Calu3 (cell line): ENCODE data around the gene PDE10A. TPM values are rescaled to one million over a fixed set of nuclear protein-coding genes. Genes with fewer than 3 reads are reported as not detected.
A peak's percentile ranks its signal among the peaks of the same experiment; 100 is the strongest.

ENCODE experiments used
- BruUV-seq: library from RNA; stranded (reverse); fragments of 400-500 nt; replicated peaks from 2 replicates; lab custom pipeline; 2021; lab: Mats Ljungman, UMichigan
- CTCF ChIA-PET: fragments of 300-600 bp; sonication (Branson Sonifier 250); formaldehyde crosslinking; loops from one replicate; lab custom pipeline; 2022; ENCODE audit warnings: antibody characterized with exemption; lab: Charles Lee
- DNase-seq: peaks from one replicate; pipeline ENCODE4 v3.0.0; 2022
- H3K27ac Mint-ChIP-seq: one replicate; pipeline ENCODE4 v1.8.0; 2022; ENCODE audit warnings: mixed read lengths; ENCODE audit not compliant: unreplicated experiment
- H3K27me3 Mint-ChIP-seq: one replicate; pipeline ENCODE4 v1.8.0; 2022; ENCODE audit warnings: mixed read lengths; ENCODE audit not compliant: unreplicated experiment
- H3K36me3 Mint-ChIP-seq: one replicate; pipeline ENCODE4 v1.8.0; 2022; ENCODE audit warnings: mild to moderate bottlenecking, moderate library complexity, mixed read lengths; ENCODE audit not compliant: insufficient read depth, unreplicated experiment
- H3K4me1 Mint-ChIP-seq: one replicate; pipeline ENCODE4 v1.8.0; 2022; ENCODE audit warnings: mild to moderate bottlenecking, low read depth, mixed read lengths; ENCODE audit not compliant: unreplicated experiment
- H3K4me3 Mint-ChIP-seq: one replicate; pipeline ENCODE4 v1.8.0; 2022; ENCODE audit warnings: mild to moderate bottlenecking, low read depth, moderate library complexity, mixed read lengths; ENCODE audit not compliant: unreplicated experiment
- H3K9me3 Mint-ChIP-seq: one replicate; pipeline ENCODE4 v1.8.0; 2022; ENCODE audit warnings: low read depth, mixed read lengths; ENCODE audit not compliant: unreplicated experiment
- intact Hi-C: fragments of 100-400 bp; cut with micrococcal nuclease; formaldehyde crosslinking; loops from one replicate; pipeline ENCODE4 v1.10.0; 2022; ENCODE audit not compliant: unreplicated experiment
- total RNA-seq: library from RNA; stranded (reverse); gene quantifications from 2 replicates; pipeline ENCODE4 v1.2.3, GENCODE V29; 2022
- TF ChIP-seq, protein P1 (sequence below): fragments of 200-600 bp; IDR thresholded peaks from one replicate; pipeline ENCODE4 v1.8.0; 2022; ENCODE audit warnings: antibody characterized with exemption; ENCODE audit not compliant: unreplicated experiment

PDE10A gene
- total RNA-seq, 1 experiment from 2014 or later = 22.5 TPM

DNA sequence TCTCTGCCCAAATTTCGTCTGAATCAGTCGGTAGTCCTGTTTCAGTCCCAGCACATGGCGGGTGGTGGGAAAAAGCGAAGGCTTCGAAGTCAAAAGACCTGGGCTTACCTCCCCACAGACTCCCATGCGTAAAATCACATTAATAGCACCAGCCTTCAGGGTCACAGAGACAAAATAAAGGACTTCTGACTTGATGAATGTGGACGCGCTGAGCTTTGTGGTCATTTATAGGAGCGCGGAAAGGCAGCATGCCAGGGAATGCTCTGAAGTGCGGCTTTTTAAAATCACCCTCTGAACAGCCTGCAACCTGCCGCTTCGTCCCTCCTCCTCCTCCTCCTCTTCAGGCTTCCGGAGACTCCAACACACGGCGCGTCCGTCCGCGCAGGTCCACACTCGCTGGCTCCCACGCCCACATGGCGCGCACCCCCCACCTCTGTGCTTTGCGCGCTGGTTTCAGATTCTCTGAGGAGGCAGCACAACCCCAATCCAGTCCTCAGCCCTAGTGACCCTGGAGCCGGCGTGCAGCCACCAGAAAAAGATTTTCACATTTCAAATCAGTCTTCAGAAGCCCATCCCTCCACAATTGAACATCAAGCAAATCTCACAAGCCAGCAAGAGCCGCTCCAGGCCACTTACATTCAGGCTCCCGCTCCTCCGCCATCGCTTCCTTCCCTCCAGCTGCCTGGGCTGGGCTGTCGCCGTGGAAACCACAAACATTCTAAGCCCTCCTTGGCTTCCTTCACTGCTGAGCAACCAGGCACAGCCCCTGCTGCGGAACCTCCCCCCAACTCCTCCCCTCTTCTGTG is 353.9 kb downstream of the PDE10A start, which contains the start of gene C6orf118:
C6orf118 (minus strand) TSS at position 680 of the 806 bp plus-strand sequence; CDS start at position 661, 19 bp downstream.
- intact Hi-C loops = no loop called here
- H3K27ac Mint-ChIP-seq = peak within 1 kb of the TSS; percentile 83
- no peaks in the 10 kb centered on the region for H3K9me3 Mint-ChIP-seq
- BruUV-seq = no TSS peak
- H3K36me3 Mint-ChIP-seq = peaks cover 7% of the 10 kb centered on the region
- TF ChIP-seq, protein P1, sequence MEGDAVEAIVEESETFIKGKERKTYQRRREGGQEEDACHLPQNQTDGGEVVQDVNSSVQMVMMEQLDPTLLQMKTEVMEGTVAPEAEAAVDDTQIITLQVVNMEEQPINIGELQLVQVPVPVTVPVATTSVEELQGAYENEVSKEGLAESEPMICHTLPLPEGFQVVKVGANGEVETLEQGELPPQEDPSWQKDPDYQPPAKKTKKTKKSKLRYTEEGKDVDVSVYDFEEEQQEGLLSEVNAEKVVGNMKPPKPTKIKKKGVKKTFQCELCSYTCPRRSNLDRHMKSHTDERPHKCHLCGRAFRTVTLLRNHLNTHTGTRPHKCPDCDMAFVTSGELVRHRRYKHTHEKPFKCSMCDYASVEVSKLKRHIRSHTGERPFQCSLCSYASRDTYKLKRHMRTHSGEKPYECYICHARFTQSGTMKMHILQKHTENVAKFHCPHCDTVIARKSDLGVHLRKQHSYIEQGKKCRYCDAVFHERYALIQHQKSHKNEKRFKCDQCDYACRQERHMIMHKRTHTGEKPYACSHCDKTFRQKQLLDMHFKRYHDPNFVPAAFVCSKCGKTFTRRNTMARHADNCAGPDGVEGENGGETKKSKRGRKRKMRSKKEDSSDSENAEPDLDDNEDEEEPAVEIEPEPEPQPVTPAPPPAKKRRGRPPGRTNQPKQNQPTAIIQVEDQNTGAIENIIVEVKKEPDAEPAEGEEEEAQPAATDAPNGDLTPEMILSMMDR = no peak
- H3K4me1 Mint-ChIP-seq = no peaks in the 10 kb centered on the region
- H3K27me3 Mint-ChIP-seq = no peaks in the 10 kb centered on the region
- CTCF ChIA-PET = no interaction called here
- peak within 1 kb of the TSS; percentile 88 for H3K4me3 Mint-ChIP-seq
- peak; percentile 76 for DNase-seq

DNA sequence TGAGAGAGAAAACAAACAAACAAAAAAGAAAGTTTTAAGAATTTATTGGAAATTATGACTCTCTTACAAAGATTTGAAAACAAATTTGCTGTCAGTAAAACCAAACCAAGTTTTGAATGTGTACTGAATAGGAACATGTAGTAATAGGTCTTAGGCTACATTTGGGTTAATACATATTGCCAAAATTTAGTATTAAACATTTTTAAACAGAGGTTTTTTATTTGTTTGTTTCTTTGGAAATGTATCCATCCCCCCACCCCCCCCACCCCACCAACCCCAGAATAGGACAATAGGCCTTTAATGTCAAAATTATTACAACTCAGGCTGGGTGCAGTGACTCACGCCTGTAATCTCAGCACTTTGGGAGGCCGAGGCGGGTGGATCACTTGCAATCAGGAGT is 356.1 kb downstream of the PDE10A start:
- intact Hi-C loops = no loop called here
- no TSS peak for BruUV-seq
- TF ChIP-seq, protein P1 = no peak
- H3K27ac Mint-ChIP-seq = no peak overlapping the region
- H3K27me3 Mint-ChIP-seq = no peaks in the 10 kb centered on the region
- CTCF ChIA-PET = no interaction called here
- no peak for DNase-seq
- no peak overlapping the region for H3K4me3 Mint-ChIP-seq
- peaks cover 7% of the 10 kb centered on the region for H3K36me3 Mint-ChIP-seq
- H3K4me1 Mint-ChIP-seq = no peaks in the 10 kb centered on the region
- peaks cover 2% of the 10 kb centered on the region for H3K9me3 Mint-ChIP-seq

DNA sequence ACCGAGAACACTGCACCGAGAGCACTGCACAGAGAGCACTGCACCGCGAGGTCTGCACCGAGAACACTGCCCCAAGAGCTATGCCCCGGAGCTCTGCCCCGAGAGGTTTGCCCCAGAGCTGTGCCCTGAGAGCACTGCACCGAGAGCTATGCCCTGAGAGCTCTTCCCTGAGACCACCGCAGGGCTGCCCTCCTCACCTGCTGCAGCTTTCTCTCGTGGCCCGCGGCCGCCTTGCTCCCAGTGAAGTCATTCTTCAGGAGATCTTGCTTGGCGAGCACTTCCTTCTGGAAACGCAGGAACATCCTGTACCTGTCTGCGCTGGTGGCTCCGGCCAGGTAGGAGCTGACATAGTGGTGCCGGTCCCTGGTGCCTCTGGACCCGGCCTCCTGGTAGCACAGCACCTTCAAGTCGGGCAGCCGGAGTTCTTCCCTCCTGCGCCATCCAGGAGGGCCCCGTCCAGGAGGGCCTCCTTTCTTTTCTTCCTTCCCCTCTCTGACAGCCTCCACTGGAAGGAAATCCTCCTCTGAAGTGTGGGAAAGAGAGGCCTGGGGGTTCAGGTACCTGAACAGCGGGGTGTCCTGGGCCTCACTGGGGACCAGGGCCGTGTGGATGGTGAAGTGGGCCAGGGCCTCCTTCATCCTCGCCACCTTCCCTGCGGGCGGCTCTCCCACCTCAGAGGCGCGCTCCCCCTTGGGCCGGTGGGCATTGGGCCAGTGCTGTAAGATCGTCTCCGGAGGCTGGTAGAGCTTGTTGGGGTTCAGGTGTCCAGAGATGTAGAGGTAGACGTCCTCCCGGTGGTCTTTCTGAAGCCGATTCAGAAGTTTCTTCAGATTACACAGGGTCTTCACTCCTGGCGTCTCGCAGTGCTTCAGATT is 361.4 kb downstream of the PDE10A start:
- H3K27ac Mint-ChIP-seq = no peak overlapping the region
- TF ChIP-seq, protein P1 = no peak
- H3K4me3 Mint-ChIP-seq = no peak overlapping the region
- no peaks in the 10 kb centered on the region for H3K4me1 Mint-ChIP-seq
- CTCF ChIA-PET = no interaction called here
- peaks cover 2% of the 10 kb centered on the region for H3K9me3 Mint-ChIP-seq
- BruUV-seq = no TSS peak
- intact Hi-C loops = no loop called here
- no peaks in the 10 kb centered on the region for H3K36me3 Mint-ChIP-seq
- no peaks in the 10 kb centered on the region for H3K27me3 Mint-ChIP-seq
- DNase-seq = no peak

DNA sequence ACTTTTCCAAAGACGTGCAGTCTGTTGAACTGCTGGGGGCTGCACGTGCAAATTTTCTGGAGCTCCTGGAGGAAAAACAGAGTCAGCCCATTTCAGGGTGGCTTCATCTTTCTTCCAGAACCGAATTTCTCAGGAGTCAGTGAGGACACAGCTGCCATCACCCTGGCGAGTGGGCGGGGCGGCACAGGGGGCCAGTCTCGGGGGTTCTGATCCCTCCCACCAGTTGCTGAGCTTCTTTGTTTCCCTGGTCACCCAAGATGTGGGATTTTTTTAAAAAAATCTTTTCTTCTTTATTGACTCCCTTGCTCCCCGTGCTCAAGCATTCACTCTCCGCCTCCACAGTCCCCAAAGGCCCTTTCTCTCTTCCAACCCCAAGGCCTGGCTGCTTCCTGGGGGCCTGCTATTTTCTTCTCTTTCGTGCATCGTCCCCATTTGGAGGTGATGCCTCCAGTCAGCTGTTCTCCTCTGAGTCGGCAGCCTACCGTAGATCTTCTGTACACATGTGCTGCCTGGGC is 362.6 kb downstream of the PDE10A start:
- H3K4me3 Mint-ChIP-seq = no peak overlapping the region
- CTCF ChIA-PET = no interaction called here
- H3K36me3 Mint-ChIP-seq = no peaks in the 10 kb centered on the region
- no peaks in the 10 kb centered on the region for H3K4me1 Mint-ChIP-seq
- H3K27ac Mint-ChIP-seq = no peak overlapping the region
- no TSS peak for BruUV-seq
- H3K27me3 Mint-ChIP-seq = no peaks in the 10 kb centered on the region
- TF ChIP-seq, protein P1 = no peak
- DNase-seq = no peak
- intact Hi-C loops = no loop called here
- peaks cover 2% of the 10 kb centered on the region for H3K9me3 Mint-ChIP-seq
